ENCODE results near the gene GAS2L3.
"Not testable (repeated sequence)": the region's sequence is repeated elsewhere in the genome, so short reads cannot be mapped to it uniquely, and the experiment has no call there.

GAS2L3 gene

DNA sequence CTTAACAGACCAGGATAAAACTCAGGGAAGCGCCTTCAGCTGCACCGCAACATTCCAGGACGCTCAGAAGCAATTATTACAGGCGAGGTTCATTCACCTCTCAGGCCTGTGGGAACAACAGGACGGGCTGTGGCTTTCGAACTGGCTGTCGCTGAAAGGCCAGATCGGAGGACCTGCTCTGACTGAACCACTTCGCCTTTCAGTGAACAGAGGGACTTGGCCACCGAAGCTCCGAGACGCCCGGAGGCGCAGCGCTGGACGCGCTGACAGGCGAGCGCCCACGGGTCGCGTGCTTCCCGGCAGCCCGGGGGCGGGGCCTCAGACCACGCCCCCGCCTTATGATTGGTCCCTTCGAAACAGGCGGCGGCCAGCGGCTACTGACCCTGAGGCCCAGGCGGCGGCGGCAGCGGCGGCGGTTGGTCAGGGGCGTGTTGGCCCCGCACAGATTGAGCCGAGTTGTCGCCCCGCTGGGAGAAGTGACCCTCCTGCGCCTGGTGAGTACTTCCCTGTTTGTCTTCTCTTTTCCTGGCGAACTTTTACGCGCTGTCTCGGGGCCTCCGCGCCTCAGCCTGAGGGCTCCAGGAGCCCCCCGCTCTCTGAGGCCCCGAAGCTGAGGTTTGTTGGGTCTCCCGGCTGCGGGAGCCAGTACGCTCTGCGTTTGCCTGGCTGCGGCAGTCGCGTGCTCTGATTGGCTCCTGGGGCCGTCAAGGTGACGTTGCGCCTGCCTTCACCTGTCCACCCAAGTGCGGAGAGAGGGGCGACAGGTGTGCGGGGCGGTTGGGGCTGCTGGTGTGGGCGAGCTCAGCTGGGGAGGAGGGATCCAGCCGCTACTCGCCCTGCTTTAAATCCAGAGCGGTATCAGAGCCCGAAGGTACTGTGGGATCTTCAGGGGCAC, at the start of gene GAS2L3:
Gene GAS2L3, plus strand, starts transcription at position 393 of the 895 bp plus-strand sequence. CDS start 21,221 bp downstream, outside the sequence.
- DNase-seq (ENCODE audit: low spot score), result peak; percentile 90

DNA sequence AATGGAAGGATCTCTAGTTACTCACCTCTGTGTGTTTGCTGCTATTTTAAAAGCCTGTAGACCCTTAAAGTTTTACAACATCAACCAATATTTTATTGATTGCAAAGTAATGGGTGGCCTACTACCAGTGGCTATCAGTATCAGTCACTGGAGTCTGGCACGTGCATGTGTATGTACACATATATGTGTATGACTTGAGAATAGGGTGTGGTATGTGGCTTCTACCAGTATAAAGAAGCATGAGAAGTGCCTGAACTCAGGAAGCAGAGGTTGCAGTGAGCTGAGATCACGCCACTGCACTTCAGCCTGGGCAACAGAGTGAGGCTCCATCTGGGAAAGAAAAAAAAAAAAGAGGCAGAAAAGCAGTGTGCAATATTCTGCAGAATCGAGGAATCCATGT, 45.5 kb upstream of the GAS2L3 start:
- no peak for DNase-seq (ENCODE audit: low spot score)

DNA sequence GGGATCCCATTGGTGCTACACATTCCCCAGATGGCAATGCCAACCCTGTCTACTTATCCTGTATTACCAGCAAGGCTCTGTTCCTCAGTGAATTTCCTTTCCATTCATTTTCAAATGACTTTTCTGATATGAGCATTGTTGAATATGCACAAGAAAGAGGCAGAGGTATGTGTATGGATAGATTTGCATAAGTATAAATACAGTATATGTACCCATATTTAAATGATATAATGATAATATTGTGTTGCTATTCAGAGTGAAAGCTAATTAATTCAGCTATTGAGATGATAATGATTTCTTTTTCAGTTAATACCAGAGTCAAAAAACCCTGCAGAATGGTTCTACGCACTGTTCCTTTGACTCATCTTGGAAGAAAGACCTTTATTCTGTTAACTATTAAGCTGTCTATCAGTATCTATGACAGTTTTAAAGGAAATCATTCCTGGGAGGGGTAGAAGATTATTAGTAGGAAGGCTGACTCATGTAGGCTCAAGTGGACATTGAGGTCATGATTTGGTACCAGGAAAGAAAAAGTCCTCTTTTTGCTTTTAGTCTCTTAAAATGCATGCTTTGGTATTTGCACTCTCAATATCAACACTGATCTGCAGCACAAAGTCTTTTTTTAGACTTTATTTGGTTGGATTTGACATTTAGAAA, 44.9 kb upstream of the GAS2L3 start:
- DNase-seq (ENCODE audit: low spot score), result no peak

DNA sequence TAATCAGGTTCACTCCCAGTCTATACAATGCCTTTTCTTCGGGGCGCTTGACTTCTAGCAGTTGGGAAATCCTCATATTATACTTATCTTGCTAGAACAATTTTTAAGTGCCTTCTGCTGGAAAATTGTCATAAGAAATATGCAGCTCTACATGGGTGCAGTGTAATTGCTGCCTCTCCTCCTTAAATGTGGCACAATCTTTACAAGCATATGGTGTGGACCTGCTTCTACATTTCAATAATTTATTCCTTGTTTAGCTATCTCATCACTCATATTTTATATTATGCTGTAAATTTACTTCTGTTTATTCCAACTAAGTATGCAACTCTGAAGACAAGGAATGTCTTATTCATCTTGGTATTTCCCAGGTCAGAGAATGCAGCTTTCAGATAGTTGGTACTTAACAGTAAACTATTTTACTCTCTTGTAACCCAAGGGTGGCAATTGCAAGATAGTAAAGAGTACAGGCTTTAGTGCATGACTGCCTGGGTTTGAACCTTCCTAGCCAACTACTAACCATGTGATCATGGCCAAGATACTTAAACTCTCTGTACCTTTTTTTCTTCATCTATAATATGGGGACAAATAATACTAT, 43.6 kb upstream of the GAS2L3 start:
- DNase-seq (ENCODE audit: low spot score), result no peak

DNA sequence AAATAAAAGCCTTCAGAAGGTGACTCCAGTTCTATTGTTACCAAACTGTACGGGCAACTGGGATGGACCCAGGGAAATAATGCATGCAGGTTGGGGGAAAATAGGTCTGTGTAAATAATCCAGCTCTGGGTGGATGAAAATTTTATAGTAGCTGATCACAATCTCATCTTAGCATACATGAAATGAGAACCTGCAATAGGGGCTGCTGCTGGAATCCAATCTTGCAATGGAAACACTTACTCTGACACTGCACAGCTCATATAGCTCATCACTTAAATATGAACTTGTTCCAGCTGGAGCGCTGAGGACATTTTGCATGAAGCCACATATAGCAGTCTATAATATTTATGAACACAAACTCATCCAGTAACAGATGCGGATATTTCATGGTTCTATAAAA, 40.1 kb upstream of the GAS2L3 start:
- DNase-seq (ENCODE audit: low spot score), result no peak

DNA sequence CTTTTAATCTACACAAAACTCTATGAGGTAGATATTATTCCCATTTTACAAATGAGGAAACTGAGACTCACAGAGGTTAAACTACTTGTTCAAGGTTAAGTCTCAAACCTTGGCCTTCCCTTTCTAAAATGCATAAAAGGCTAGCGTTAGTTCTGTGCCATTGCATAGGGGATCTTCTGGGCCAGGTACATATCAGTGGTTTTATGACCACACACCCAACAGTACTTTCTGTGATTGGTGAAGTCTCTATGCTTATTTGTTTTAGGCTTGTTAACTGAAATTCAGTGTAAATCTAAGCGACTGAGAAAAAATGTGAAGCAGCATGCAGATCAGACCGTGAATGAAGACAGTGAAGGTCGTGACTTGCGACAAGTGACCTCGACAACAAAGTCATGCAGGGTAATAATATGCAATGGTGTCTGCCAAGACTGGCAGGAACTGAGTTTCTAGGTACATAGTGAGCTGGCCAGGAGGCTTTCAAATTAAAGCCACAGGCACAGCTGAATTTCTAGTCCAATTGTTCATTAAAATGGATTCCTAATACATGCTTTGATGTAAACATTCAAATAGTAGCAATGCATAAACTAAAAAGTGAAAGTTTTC, 38.8 kb upstream of the GAS2L3 start:
- no peak for DNase-seq (ENCODE audit: low spot score)

DNA sequence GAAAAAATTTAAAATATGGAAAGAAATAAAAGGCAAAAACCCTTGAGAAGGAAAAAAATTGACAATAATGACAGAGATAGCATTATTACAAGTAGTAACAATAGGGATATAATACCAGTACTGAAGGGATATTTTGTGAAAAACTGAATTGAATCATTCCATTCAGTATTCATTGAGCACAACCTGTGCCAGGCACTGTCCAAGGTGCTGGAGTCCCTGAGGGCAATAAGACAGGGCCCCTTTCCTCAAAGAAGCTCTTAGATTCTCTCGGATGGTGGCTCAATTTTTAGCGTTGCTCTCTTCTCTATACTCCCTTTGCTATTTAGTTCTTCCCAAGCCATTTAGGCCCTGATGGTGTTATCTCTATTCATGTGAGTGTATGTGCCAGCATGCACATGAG, 34.3 kb upstream of the GAS2L3 start:
- DNase-seq (ENCODE audit: low spot score), result no peak

DNA sequence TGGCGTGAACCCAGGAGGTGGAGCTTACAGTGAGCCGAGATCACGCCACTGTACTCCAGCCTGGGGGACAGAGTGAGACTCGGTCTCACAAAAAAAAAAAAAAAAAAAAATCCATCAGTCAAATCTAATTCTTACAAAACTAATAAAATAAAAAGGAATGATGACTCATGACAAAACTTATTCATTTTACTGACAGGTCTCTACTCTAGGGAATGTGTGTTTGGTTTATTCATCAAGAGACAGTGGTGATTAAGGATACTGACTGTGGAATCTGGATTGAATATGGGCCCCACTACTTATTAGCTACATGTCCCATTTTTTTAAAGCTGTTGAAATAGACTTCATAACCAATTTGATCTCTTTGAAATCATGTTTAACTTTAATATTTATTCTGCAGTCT, 29.3 kb upstream of the GAS2L3 start:
- no peak for DNase-seq (ENCODE audit: low spot score)

DNA sequence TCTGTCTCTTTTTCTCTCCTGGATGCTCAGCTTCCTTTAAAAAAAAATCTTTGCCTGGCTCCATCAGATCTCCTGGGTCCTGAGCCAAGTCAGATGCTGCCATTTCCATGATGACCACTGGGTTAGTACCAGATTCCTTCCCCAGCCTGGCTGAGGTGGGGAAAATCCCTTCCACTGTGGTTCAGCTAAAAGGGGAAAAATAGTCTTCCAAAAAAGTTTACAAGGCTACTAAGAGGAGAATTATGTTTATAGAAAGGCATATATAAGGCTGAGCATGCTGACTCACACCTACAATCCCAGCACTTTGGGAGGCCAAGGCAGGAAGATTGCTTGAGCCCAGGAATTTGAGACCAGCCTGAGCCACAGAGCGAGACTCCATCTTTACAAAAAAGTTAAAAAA, 28.4 kb upstream of the GAS2L3 start:
- DNase-seq (ENCODE audit: low spot score), result no peak

DNA sequence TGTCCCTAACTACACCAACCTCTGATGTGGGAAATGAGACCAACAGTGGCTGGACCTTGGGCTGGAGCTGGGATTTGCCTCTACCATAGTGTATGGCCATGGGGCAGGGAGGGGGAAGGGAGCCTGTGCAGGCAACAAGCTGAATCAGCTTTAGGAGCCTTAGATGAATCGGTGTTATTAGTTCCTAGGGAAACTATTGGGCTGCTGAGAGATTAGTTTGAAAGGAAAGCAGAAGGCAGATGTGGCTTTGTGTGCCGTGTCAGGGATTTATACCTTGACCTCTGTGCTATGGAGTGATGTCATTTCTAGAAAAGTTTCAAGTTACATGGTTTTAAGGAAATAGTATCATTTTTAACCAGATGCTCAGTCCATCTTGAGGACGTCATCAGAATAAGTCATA, 19.5 kb upstream of the GAS2L3 start:
- DNase-seq (ENCODE audit: low spot score), result no peak

DNA sequence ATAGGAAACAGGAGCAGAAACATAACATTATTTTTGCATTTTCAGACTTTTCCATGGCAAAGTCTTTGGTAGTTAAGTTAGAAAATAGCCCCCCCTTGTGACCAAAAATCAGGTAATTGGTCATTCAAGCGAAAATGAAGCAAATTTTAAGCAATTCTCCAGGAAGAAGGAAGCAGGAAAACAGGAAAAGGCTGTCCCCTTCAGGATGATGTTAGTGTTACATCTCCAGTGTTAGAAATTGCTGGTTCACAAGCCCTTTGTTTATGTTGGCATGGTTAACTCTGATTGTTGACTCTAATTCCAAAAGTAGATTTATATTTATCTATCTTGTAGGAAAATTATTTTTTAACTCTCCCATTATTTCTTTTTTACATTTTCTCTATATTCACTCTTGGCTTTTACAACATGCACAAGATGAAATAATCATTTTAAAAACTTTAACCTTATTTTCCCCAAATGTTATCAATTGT, 18.8 kb upstream of the GAS2L3 start:
- DNase-seq (ENCODE audit: low spot score), result peak; percentile 47

DNA sequence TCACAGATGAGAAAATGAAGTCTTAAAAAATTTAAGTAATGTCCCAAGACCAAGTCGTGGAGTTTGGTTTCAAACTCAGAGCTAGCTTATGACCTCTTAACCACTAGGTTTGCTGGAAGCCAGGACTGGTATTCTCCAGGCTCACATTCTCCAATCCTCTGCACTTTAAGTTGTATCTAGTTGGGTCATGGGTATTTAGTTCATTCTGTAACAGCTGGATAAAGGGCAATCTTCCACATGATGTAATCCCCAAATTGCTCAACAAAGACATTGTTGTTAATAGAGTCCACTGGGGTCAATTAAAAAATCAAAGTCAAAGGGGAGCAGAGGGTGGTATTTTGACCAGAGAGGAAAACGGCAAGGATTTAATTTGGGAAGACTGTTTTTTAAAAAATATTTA, 17.8 kb upstream of the GAS2L3 start:
- no peak for DNase-seq (ENCODE audit: low spot score)

DNA sequence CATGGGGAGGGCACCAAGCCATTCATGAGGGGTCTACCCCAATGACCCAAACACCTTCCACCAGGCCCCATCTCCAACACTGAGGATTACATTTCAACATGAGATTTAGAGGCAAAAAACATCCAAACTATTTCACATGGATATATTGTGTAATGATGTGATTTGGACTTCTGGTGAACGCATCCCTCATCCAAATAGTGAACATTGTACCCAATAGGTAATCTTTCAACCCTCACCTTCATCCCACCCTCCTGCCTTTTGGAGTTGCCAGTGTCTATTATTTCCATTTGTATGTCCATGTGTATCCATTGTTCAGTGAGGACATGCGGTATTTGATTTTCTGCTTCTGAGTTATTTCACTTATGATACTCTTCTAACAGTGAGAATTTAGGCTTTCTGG, 16.1 kb upstream of the GAS2L3 start:
- DNase-seq (ENCODE audit: low spot score), result no peak

DNA sequence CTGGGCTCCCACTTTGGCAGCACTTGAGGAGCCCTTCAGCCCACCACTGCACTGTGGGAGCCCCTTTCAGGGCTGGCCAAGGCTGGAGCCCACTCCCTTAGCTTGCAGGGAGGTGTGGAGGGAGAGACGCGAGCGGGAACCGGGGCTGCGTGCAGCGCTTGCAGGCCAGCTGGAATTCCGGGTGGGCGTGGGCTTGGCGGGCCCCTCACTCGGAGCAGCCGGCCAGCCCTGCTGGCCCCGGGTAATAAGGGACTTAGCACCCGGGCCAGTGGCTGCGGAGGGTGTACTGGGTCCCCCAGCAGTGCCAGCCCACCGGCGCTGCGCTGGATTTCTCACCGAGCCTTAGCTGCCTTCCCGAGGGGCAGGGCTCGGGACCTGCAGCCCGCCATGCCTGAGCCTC, 14.2 kb upstream of the GAS2L3 start:
- not testable (repeated sequence) for DNase-seq (ENCODE audit: low spot score)

DNA sequence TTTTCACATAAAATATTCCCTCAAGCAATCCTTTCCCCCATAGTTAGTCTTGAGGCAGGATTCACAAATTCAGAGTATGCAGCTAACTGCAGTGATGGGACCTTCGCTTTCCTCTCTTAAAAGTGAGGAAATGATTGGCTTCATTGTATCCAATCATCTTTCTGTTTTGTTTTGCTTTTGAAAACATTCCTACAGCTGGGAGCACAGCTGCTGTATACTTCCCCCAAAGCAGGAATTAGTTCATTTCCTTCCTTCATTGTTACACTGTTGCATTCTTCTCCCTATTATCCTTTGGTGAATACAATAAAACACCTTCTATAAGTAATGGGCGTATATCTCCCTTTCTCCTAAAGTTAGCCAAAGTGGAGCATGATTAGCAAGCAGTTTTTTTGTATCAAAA, 9.4 kb upstream of the GAS2L3 start:
- no peak for DNase-seq (ENCODE audit: low spot score)

DNA sequence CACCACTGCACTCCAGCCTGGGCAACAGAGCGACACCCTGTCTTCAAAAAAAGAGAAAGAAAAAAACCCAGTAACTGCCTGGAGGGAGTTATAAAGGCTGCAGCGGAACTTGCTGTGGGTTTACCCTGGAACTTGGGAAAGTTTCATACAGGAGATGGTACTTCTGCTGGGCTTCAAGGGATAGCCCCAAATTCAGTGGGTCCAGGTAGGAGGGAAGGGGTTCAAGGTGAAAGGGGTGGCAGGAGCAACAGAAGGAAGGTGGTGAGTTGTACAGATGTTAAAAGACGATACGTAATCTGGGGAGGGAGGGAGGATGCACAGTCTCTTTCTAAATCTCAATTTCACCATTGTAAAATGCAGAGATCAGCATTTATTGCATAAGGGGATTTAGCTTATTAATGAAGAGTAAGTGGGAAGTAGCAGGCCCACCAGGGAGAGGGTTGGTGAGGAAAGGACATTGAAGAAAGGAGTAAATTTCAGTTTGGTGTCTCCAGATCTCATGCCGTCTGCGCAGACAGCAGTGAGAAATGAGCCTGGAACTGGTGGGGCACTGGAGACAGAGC, 8.5 kb upstream of the GAS2L3 start:
- DNase-seq (ENCODE audit: low spot score), result no peak

DNA sequence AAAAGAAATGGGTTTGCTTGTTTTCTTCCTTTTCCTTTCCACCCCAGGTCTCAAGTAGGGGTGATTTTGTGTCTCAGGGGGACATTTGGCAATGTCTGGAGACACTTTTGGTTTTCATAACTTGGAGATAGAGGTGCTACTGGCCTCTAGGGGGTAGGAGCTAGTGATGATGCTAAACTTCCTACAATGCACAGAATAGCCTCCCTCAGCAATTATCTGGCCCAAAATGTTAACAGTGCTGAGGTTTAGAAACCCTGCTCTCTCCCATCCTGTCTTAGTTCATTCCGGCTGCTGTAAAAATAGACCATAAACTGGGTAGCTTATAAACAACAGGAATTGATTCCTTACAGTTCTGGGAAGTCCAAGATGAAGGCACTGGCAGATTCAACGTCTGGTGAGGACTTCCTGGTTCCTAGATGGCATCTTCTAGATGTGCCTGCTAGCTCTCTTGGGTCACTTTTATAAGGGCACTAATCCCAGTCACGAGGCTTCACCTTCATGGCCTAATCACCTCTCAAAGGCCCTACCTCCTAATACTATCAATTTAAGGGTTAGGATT, 7.4 kb upstream of the GAS2L3 start:
- no peak for DNase-seq (ENCODE audit: low spot score)

DNA sequence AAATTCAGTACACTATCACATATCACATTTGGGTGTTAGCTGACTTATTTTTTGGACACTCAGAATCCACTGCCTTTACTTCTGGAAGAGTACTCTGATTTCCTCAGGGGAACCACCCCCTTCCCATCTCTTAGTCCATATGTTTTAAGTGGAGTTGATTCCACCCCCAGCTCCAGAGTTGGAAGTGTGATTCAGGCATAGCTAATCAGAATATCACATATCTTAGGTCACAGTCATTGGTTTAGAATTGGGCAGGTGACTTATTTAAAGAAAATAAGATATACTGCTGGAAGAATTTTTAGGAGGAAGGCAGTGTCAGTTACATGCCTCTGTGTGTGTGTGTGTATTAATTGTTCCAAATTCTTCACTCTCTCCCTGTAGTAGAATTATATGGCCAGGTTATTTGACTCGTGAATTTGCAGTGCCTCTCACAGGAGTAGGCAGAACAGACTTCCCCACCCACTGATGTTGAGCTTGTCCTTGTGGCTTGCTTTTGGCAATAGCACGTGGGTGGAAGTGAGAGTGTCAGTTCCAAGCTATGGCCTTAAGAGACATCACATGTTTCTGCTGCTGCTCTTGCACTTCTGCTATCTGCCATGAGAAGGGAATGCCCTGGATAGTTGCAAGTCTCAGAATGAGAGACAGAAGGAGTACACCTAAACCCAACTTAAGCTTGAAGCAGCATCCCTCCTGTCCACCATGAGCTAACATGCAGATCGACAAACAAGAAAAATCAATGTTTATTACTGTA, 6.4 kb upstream of the GAS2L3 start:
- DNase-seq (ENCODE audit: low spot score), result no peak

DNA sequence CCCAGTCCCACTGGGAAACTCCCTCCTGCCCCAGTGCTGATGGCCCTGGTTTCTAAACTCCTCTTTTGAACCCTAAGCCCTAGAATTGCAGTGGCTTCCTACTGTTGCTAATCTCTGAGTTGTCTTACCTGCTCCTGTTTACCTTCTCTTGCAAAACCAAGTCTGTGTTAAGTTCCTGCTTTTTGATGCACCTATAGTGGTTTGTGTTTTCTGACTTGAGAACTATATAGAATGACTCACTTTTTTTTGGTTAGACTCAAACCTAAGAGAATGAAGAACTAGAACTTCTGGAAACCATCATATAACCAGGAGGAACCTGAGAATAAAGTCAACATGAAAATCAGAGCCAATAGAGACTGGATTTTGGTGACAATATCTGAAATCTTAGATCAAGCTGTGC, 5.5 kb upstream of the GAS2L3 start:
- no peak for DNase-seq (ENCODE audit: low spot score)

DNA sequence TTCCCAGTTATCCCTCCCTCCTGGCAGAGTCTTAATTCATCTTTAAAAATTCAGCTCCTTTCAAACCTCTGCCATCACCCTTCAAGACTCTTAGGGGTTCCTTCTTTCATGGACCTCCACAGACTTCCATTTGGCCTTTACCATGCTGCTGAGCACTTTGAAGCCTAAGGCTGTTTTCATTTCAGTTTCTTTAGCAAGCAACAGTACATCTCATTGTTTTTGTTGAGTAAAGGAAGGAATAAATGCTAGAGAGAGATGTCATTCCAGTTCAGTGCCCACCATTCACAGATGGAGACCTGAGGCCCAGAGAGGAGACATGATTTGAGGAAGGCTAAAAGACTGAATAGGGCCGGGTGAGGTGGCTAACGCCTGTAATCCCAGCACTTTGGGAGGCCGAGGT, 1.3 kb upstream of the GAS2L3 start:
- no peak for DNase-seq (ENCODE audit: low spot score)

Data from D341Med (cell line).